ENCODE results near the gene ZNF280D.

ZNF280D gene

DNA sequence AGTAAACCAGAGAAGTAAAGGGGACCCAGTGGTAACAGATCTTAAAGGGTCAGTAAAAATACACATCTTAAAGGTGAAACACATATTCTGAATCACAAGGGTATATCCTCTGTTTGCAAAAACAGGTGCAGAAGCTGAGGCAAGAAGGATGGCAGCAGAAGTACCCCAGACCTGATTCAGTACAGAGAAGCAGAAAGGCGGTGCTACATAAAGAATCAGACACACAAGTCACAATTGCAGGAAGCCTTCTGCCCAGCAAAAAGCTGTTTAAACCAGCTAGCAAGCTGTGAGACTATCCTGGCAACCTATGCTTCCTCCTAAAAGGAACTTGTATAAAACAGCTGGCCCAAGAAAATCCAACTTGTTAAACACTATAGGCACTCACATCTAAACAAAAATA lies 49.4 kb downstream of the ZNF280D start:
- Histone ChIP-seq H3K36me3 (0 out of 2 replicates have a peak, but pooled peaks cover 6% of the 10 kb centered on the region), H3K4me3 (no peak overlapping the region)

DNA sequence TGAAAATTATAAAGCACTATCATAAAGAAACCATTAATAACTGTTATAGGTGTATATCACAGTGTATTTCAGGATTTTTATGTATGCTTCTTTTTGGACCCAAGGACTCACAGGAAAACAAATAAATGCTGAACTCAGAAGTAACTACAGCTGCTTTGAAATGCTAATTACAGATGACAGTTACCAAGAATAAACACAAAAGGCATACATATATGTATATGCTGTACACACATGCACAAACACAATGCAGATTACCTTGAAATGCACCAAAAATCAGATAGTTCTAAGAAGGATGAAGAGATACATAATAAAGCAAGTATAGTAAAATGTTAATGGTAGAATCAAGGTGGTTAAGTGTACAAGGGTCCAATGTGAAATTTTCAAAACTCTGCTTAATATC lies 52.2 kb downstream of the ZNF280D start:
- 0 out of 2 replicates have a peak, but pooled peaks cover 6% of the 10 kb centered on the region for H3K36me3 ChIP-seq
- no peaks in the 10 kb centered on the region for H3K4me1 ChIP-seq
- H3K27ac ChIP-seq, result no peak overlapping the region
- H3K4me3 ChIP-seq, result no peak overlapping the region
- TF ChIP-seq Cebpa-rat (IDR thresholded peaks at IDR 0.05), result no peak
- H3K9me3 ChIP-seq, result no peaks in the 10 kb centered on the region
- H3K9ac ChIP-seq, result no peak overlapping the region
- H4K20me1 ChIP-seq, result no peaks in the 10 kb centered on the region
- H3K4me2 ChIP-seq, result no peak overlapping the region
- H3K27me3 ChIP-seq, result no peaks in the 10 kb centered on the region

More for the DNA sequence above, 49.4 kb downstream of the ZNF280D start:
- Histone ChIP-seq H3K4me2 (no peak overlapping the region), H3K9ac (no peak overlapping the region), H3K27ac (no peak overlapping the region), H4K20me1 (no peaks in the 10 kb centered on the region), H3K4me1 (no peaks in the 10 kb centered on the region), H3K27me3 (no peaks in the 10 kb centered on the region), H3K9me3 (no peaks in the 10 kb centered on the region)
- TF ChIP-seq Cebpa-rat (IDR thresholded peaks at IDR 0.05), result no peak

DNA sequence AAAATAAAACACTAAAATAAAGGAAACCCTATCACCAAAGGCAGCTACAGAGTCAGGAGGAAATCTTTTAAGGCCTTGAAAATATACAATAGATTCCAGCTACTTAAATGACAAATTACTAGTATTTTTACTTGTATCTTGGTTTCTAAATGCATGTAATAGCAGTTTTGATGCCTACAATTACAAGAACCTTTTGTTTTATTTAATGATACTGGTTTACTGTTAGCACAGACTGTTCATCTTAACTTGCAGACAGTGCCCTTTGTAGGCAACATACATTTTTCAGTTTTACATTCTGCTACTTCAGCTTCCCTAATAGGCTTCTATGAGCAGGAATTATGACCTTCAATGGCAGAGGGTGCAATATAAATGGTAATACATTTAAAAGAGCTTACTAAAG lies 54.1 kb downstream of the ZNF280D start:
- no peak for TF ChIP-seq Cebpa-rat (IDR thresholded peaks at IDR 0.05)

DNA sequence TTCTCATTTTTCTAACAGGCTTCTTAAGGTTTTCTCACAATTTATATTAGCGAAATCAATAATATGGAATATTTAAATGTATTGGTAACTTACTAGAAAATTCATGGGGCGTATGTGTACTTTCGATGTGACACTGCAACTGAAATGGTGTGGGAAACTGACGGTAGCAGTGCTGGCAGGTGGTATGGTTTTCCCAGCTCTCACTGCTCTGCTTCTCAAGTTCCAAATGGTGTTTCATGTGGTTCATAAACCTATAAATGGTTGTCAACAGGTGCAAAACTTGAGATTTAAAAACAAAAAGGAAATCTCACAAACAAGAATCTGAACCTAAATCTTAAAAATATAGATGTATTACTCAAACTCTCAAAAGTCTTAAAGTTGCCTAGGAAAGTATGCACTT lies 54.7 kb downstream of the ZNF280D start:
- H3K27ac ChIP-seq, result no peak overlapping the region

More for the DNA sequence above, 54.1 kb downstream of the ZNF280D start:
- H3K4me2 ChIP-seq, result no peak overlapping the region
- H3K27me3 ChIP-seq, result no peaks in the 10 kb centered on the region
- H3K27ac ChIP-seq, result no peak overlapping the region
- 0 out of 2 replicates have a peak, but pooled peaks cover 6% of the 10 kb centered on the region for H3K36me3 ChIP-seq
- no peaks in the 10 kb centered on the region for H3K4me1 ChIP-seq
- H3K9me3 ChIP-seq, result no peaks in the 10 kb centered on the region
- no peak overlapping the region for H3K4me3 ChIP-seq
- H3K9ac ChIP-seq, result no peak overlapping the region
- H4K20me1 ChIP-seq, result no peaks in the 10 kb centered on the region

DNA sequence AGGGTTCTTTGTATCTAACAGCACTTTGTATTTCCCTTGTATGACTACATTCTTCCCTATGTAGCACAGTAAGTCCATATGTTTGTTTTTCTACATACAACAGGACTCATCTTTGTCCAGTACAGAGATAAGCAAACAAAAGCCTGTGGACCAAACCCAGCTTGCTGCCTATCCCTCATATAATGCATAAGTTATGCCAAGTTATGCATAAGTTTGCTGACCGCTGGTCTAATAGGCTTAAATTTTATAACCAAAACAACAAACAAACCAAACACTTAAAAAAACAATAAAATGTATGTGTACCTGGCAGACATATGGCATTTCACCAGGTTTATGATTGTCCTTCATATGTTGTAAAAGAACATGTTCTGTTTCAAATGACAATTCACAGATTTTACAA lies 56.0 kb downstream of the ZNF280D start:
- TF ChIP-seq Cebpa-rat (IDR thresholded peaks at IDR 0.05), result no peak
- no peaks in the 10 kb centered on the region for H4K20me1 ChIP-seq
- H3K4me3 ChIP-seq, result no peak overlapping the region
- H3K4me2 ChIP-seq, result no peak overlapping the region
- H3K27me3 ChIP-seq, result no peaks in the 10 kb centered on the region
- no peaks in the 10 kb centered on the region for H3K4me1 ChIP-seq
- H3K9me3 ChIP-seq, result no peaks in the 10 kb centered on the region
- no peak overlapping the region for H3K9ac ChIP-seq
- H3K36me3 ChIP-seq, result peaks cover 6% of the 10 kb centered on the region; the same call in 1 of the 2 replicates
- H3K27ac ChIP-seq, result no peak overlapping the region

More for the DNA sequence above, 54.7 kb downstream of the ZNF280D start:
- Histone ChIP-seq H3K9ac (no peak overlapping the region), H3K4me2 (no peak overlapping the region), H4K20me1 (no peaks in the 10 kb centered on the region), H3K4me1 (no peaks in the 10 kb centered on the region), H3K36me3 (0 out of 2 replicates have a peak, but pooled peaks cover 6% of the 10 kb centered on the region), H3K9me3 (no peaks in the 10 kb centered on the region), H3K4me3 (no peak overlapping the region), H3K27me3 (no peaks in the 10 kb centered on the region)
- TF ChIP-seq Cebpa-rat (IDR thresholded peaks at IDR 0.05), result no peak

DNA sequence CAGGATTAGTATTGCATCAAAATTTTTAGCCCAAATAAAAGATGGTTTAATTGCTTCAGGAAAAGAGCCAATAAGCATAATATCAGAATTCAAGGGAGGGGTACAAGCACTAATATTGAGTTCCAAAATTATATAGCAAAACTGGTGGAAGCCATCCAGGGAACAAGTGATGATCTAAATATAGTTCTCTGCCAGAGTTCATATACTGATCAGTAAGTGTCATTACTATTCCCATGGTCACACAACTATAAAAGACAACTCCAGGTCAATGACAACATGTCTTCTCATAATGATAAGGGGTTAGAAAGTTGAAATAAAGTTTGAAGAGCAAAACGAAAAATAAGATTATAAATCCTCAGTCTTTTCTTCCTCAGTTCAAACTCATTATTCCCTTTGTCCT lies 57.4 kb downstream of the ZNF280D start:
- no peak overlapping the region for H3K27ac ChIP-seq
- no peaks in the 10 kb centered on the region for H4K20me1 ChIP-seq
- no peak for TF ChIP-seq Cebpa-rat (IDR thresholded peaks at IDR 0.05)
- H3K4me2 ChIP-seq, result no peak overlapping the region
- no peaks in the 10 kb centered on the region for H3K27me3 ChIP-seq
- peaks cover 6% of the 10 kb centered on the region; the same call in 1 of the 2 replicates for H3K36me3 ChIP-seq
- H3K9me3 ChIP-seq, result no peaks in the 10 kb centered on the region
- H3K9ac ChIP-seq, result no peak overlapping the region
- no peak overlapping the region for H3K4me3 ChIP-seq
- H3K4me1 ChIP-seq, result no peaks in the 10 kb centered on the region

DNA sequence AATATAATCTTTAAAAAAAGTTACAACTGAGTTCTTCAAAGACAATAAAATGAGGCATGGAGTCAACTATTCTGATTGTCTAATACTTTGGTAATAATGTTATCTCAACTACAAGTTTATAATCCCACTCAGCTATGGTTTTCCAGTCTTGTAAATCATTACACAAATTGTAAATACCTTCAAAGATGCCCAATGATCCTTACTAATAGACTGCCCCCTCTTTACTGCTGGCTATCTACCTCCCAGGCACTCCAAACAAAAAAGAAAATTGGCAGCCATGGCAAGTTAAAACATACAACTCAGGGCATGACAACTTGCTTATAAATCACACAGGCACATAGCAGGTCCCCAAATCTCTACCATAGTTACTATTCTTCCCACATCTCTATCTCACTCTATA lies 58.5 kb downstream of the ZNF280D start:
- Histone ChIP-seq H3K9me3 (no peaks in the 10 kb centered on the region), H3K4me2 (no peak overlapping the region), H3K27me3 (no peaks in the 10 kb centered on the region), H3K27ac (no peak overlapping the region), H4K20me1 (no peaks in the 10 kb centered on the region), H3K9ac (no peak overlapping the region), H3K36me3 (no peaks in the 10 kb centered on the region; the same call in 1 of the 2 replicates), H3K4me1 (no peaks in the 10 kb centered on the region), H3K4me3 (no peak overlapping the region)
- TF ChIP-seq Cebpa-rat (IDR thresholded peaks at IDR 0.05), result no peak

DNA sequence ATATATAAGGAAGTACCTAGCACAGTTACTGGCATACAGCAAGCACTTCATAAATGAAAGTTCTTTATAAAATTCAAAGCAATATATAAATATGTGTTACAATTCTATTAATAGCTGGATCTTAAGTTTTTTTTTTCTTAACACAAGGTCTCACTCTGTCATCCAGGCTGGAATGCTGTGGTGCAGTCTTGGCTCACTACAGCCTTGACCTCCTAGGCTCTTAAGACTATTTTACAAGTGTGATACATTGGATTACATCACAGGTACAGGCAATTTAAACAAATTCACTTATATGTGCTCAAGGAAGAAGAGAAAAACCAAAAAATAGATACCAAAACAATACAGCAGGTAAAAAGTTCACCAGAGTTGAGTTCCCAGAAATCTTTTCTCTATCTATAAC lies 60.6 kb downstream of the ZNF280D start:
- Histone ChIP-seq H3K27me3 (no peaks in the 10 kb centered on the region), H3K4me1 (no peaks in the 10 kb centered on the region), H3K9me3 (no peaks in the 10 kb centered on the region), H3K36me3 (peaks cover 4% of the 10 kb centered on the region; the same call in 1 of the 2 replicates), H3K4me3 (no peak overlapping the region), H3K27ac (no peak overlapping the region), H3K9ac (no peak overlapping the region), H3K4me2 (no peak overlapping the region), H4K20me1 (no peaks in the 10 kb centered on the region)
- TF ChIP-seq Cebpa-rat (IDR thresholded peaks at IDR 0.05), result no peak

DNA sequence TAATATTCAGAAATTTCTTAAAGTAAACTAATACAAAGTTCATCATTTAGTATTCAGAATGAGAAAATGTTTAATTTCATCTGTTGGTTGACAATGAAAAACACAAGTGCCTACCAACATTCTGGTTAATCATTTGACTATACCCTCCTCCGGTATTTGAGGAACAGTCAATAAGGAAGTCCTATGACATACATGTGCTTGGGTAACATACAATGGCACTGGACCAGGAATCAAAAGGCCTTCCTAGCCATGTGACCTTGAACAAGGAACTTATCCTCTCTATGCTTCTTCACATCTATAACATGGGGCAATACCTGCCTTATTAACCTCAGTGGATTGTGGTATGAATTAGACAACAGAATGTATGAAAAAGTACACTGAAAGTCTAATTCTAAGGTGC lies 65.8 kb downstream of the ZNF280D start:
- Histone ChIP-seq H4K20me1 (no peaks in the 10 kb centered on the region), H3K36me3 (peaks cover 19% of the 10 kb centered on the region)
- no peak for TF ChIP-seq Cebpa-rat (IDR thresholded peaks at IDR 0.05)

DNA sequence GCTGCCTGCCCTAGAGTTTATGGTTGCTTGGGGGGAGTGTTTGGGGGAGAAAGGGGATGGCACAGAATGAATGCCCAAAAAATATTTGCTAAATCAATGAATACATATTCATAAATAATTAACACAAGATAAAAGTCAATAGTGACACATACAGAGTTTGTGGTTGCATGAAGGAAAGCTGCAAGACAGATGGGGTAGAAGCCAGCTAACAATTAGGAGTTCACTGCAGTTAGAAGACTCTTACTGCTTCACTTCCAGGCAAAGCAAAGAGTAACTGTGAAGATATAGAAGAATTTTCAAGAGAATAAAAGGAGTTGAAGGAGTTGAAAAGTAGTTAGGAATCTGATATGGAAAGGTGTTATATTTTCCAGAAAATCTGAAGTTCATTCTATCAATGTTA lies 72.4 kb downstream of the ZNF280D start:
- no peak overlapping the region for H3K4me2 ChIP-seq
- H3K27me3 ChIP-seq, result no peaks in the 10 kb centered on the region
- H3K9me3 ChIP-seq, result no peaks in the 10 kb centered on the region
- H3K36me3 ChIP-seq, result peaks cover 13% of the 10 kb centered on the region
- no peaks in the 10 kb centered on the region for H3K4me1 ChIP-seq
- H3K27ac ChIP-seq, result no peak overlapping the region
- no peak overlapping the region for H3K4me3 ChIP-seq
- no peaks in the 10 kb centered on the region for H4K20me1 ChIP-seq
- TF ChIP-seq Cebpa-rat (IDR thresholded peaks at IDR 0.05), result no peak
- no peak overlapping the region for H3K9ac ChIP-seq

More for the DNA sequence above, 65.8 kb downstream of the ZNF280D start:
- Histone ChIP-seq H3K4me2 (no peak overlapping the region), H3K4me1 (no peaks in the 10 kb centered on the region), H3K4me3 (no peak overlapping the region), H3K9me3 (no peaks in the 10 kb centered on the region), H3K27me3 (no peaks in the 10 kb centered on the region), H3K27ac (no peak overlapping the region), H3K9ac (no peak overlapping the region)

DNA sequence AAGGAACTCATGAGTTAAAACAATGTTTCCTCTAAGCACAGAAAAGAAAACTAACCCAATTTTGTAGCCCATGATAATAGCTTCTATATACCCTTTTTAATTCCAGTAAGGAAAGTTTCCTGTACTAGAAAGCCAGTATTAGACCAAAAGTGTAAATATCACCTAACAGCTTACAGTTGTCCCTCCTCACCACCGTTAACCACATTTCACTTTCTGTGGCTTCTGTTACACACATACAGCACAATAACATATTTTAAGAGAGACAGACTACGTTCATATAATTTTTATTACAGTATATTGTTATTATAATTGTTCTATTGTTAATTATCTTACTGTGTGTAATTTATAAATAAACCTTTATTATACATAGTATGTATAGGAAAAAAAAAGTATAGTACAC lies 74.1 kb downstream of the ZNF280D start:
- Histone ChIP-seq H3K27me3 (no peaks in the 10 kb centered on the region), H3K9ac (no peak overlapping the region), H3K4me2 (no peak overlapping the region), H3K4me1 (no peaks in the 10 kb centered on the region), H3K36me3 (peaks cover 10% of the 10 kb centered on the region), H3K9me3 (no peaks in the 10 kb centered on the region), H3K27ac (no peak overlapping the region), H3K4me3 (no peak overlapping the region), H4K20me1 (no peaks in the 10 kb centered on the region)
- TF ChIP-seq Cebpa-rat (IDR thresholded peaks at IDR 0.05), result no peak

Data from BLaER1 (cell line).